Hepatic stellate cell (primary cell): ENCODE measurements around the gene GNB1L.

Experiments used
- DNase-seq: peaks from one replicate; pipeline ENCODE4 v3.0.0; 2011; ENCODE audit warnings: low spot score

Gene GNB1L

DNA sequence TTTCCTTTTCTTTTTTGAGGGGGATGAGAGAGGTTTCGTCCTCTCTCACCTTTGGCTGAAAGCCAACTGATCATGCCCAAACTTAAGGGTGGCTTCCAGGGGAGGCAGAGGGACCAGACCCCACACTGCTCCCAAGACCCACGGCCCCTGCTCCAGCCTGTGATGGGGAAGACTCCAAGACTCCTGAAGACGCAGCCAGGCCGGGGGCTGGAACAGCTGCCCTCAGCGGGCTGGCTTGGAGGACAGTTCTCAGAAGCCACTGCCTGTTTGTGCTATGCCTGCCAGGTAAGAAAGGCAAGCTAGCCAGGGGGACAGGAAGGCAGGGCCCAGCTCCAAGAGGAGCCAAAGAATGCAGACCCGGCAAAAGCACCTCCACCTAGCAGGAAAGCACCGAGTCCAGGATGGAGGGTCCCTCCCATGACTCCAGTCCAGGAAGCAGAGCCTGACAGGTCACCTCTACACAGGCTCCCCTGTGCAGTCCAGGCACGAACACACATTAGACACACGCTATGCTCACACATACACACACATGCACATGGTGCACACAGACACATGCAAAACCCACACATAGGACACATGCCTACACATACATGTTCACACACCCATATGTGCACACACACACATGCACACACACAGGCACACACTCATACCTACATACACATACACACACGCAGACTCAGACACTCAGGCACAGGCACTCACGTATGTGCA lies 31.3 kb downstream of the GNB1L start:
- DNase-seq: no peak

DNA sequence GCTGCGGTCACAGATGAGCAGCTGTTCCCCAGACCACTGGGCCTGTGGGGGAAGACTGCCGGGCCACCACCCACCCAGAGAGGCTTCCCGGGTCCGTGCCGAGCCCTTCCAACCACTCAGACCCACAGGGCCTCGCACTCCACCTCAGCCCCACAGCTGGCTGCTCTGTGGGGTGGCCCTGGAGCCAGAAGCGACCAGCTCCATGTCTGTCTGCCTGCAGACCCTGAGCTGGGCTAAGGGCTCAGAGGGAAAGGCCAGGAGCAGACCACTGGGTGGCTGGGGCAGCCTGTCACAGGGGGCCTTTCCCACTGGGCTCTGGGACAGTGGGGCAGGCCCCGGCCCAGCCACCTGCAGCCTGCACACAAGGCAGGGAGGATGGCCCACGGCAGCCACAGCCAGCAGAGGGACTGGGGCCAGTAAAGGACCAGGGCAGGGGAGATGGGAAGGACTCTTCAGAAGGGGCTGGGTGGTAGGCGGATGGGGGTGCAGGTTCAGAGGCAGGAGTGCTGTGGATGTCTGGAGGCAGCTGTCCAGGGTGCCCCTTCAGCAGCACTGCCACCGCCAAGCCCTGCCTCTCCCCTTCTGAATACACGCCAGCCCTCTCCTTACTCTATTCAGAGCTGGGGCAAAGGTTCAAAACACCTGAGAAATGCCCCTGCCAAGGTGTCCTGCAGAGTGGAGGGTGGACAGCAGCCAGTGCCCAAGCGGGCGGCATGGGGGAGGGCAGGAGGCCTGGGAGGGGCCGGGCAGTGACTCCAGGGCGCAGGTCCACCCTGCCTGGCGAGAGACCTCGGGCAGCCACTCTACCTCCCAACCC lies 32.2 kb downstream of the GNB1L start:
- no peak for DNase-seq

DNA sequence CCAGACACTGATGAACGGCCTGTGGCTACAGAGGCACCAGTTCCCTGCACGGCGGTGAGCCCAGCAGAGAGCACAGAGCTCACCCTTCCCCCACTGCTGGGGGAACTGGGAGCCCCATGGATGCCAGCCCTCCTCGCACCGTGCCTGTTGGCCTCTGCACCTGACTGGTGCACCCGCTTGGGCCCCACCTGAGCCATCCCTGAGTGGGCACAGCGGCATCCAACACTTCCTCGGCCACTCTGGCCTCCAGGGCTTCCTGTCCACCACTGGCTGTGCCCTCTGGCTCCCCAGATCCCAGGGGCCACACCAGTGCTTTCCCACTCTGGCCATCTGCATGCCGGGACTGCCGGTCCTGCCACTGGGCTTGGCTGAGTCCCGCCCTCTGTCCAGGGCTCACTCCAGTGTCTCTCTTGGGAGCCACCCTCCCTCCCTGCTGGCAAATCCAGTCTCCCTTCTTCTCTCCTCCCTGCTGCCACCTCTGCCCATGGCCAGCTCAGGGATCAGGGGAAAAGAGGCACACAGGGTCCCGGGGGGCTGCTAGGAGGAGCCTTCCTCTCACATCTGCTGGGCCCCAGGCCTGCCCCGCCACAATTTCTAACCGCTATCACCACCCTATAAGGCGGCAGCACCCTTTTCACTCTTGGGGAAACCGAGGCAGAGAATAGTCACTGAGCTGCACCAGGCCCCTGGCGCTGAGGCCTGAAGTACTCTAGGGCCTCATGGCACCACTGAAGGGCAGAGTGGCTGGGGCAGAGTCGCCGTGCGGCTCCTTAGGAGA lies 33.0 kb downstream of the GNB1L start:
- no peak for DNase-seq

DNA sequence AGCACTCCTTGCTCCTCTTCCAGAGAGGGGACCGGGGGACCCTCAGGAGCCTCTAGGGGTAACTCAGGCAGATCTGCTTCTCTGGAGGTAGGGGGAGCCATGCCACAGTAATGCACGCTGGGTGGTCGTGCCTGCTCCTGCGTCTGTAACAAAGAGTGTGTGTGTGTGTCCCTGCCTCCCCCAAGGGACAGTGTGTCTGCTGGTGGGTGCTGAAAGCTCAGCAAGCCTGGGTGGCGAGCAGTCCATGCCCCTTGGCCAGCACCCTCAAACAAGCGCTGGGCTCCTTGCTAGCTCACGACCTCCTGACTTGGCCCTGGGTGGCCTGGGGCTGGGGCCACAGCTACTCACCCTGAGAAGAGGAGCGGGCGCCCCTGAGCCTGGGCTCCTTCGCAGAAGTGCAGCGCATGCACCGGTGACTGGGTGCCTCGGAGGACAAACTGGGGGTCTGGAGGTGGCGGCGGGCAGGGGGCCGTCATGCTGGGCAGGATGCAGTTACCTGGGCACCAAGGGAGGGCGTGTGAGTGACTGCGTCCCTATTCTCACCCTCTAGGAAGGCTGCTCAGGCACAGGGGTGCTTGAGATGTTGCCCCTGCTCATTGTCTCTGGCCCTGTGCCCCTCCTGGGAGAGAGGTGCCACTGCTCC lies 33.7 kb downstream of the GNB1L start:
- no peak for DNase-seq

DNA sequence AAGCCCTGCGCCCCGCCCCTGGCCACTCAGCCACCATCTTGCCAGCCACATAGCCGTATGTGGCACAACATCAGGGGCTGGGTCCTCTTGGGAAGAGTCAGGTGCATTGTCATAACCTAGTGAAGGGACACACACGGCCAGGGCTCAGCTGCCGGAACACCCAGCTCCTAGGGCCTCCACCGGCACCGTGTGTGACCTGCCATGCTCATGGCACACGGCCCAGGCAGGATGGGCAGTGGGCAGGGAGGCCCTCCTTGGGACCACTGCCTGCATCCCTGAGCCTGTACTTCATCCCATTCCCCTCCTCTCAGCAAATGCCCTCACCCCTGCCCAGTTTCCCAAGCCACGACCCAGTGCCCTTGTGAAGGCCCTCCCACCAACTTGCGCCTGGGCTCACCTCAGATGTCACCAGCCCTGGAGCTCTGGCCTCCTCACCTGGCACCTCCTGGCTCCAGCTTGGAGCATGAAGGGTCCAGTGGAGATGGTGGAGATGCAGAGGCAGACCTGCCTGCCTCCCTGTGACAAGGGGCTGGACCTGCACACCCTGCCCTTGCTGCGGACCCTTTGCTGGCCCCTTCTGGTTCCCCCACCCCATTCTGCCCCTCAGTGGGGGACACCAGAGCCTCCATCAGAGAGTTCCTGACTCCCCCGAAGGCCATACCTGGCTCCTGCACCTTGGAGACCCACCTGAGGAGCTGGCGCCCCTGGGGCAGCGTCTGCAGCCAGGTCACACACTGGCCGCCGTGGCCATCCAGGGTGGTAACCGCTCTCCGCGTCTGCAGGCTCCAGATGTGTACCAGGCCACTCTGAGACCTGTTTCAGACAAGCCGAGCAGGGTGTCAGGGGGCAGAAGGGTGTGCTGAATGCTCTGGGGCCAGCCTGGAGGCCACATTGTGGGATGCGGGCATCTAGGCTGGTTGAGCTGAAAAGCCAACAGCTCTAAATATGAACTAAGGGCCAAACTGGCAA lies 34.5 kb downstream of the GNB1L start:
- no peak for DNase-seq

DNA sequence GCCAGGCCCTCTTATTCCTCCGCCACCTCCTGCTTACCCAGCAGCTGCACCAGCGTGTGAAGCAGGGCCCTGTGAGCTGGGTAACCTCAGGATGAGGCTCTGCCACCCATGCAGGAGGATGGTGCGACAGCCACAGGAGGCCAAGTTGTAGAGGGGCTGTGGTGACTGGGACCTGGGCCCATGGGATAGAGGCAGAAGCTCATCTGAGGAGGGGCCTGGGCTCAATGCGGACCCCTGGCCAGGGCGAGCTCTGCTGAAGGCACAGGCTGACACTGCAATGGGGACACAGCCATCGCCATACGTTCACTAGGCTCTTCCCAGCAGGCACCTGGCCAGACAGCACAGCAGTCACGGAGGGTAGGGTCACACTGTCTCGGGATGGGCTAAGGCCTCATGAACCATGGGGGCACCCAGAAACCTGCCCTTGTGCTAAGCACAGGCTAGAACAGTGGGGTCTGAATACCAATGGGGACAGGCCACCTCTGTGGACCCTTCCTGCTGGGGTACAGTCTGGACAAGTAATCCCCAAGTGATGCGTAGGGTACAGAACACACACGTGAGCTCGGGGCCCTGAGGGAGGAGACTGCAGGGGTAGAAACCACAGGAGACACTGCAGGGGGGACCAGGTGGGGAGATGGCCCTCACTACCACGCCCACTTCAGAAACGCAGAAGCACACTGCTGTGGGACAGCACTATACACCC lies 35.3 kb downstream of the GNB1L start:
- no peak for DNase-seq

DNA sequence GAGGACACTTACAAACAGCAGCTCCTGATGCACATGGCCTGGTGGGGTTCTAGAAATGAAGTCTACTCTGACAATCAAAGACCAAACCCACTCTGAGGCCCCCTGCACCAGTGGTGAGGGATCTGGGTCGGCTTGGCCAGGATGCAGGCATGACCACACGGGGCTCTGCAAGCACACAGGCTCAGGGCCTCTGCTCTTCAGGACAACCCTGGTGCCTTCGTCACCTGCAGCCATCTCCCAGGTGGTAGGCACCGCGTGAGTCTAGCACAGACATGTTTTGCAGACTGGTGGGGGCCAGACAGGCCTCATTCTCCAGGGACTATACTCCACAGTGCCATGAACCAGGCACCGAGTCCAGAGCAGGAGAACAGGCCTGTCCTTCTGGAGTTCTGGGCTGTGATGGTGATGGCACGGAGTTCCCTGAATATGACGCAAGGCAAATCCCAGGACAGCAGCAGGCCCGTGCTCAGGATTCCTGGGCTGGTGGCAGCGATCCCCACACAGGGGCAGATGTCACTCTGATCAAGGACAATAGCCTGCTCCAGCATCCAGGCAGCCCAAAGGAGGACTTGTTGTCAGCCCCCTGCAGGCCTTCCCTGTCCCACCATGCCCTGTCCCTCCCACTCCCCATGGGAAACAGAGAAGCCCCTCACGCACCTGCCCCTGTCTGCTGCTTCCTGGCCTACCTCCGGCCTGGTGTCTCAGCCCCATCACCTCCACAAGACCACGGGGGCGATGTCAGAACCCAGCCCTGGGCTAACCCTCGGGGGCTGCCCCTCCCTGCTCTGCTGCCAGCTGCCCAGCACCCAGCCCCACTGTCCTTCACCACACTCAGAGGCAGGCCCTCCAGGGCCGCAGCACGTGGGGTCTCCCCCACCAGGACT lies 36.1 kb downstream of the GNB1L start:
- no peak for DNase-seq

DNA sequence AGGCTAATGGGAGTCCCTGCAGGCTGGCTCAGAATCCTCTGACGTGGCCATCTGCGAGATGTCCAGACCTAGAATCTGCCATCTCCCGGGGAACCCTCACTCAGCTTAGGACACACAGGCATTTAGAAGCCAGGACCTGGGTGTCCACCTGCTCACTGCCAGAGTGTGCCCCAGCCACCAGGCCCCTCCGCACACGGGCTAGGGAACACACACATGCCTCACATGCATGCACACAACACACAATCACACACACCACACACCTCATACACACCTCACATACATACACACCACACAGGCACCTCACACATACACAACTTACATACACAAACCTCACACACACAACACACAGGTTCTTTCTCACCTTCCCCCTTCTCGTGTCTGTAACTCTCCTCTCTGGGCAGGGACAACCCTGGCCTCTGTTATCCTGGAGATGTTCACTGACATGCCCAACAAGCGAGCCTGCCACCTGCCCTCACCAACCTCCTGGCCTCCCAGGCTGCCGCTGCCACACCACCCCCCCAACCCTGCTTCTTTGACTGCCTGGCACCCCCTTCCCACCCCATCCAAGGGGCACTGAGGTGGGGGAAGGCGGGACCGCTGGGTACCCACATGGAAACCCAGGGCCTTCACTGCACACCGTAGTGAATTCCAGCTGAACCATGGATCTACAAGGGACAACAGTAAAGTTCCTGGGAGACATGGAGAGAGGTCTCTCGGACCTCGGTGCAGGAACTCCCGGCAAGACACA lies 38.1 kb downstream of the GNB1L start:
- DNase-seq: no peak

DNA sequence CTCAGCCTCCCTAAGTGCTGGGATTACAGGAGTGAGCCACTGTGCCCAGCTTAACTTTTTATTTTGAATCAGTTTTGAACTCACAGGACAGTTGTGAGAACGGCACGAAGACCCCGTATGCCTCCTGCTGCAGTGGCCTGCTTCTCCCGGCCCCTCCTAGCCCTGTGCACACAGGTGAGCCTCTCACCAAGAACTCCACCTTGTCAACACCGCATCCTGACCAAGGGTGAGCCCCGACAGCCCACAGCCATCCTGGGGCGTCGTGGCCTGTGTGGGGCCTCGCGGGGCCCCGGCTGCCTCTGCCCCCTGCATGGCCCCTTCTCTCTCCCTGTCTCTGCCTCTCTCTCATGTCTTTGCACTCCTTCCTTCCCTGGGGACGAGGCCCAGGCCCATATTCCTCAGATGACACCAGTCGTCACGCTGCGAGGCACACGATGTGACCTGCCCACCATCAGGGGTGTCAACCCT lies 38.8 kb downstream of the GNB1L start:
- no peak for DNase-seq

DNA sequence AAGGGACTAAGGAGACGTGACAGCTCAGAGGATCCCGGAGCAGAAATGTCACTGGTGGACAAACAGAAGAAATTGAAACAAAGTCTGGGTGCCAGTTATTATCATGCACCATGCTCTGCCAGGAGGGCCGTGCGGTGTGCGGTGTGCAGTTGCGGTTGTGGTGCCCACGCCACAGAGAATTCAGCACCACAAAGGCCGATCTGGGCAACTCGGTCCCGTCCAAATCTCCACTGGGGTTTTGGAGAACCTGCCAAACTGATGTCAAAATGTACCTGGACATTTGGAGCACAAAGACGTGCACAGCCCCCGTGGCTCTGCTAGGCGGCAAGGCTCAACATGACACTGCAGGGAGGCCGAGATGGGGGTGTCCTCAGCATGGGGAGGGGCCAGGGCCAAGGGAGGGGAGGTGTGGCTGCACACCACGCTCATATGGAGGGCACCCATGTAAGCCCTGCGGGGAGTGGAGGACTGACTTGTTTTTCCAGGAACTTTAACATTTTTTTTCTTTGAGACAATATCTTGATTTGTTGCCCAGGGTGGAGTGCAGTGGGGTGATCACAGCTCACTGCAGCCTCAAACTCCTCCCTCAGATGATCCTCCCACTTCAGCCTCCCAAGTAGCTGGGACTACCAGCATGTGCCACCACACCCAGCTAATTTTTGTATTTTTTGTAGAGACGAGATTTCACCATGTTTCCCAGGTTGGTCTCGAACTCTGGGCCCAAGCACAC lies 39.4 kb downstream of the GNB1L start:
- DNase-seq: no peak

DNA sequence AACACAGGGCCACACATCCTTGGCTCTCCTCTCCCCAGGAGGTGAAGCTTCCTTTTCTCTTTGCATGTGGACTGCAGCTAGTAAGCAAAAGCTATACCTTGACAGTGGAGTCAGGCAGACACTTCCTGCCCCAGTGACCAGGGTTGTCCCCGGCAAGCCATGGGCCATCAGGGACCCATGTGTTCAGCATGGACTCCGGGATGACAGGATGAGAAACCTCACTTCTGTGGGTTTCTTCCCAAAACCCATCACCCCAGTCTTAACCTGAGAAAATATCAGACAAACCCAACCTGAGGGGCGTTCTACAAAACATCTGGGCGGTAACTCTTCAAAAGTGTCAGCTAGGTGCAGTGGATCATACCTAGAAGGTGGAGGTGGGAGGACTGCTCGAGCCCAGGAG lies 40.2 kb downstream of the GNB1L start:
- DNase-seq: no peak

DNA sequence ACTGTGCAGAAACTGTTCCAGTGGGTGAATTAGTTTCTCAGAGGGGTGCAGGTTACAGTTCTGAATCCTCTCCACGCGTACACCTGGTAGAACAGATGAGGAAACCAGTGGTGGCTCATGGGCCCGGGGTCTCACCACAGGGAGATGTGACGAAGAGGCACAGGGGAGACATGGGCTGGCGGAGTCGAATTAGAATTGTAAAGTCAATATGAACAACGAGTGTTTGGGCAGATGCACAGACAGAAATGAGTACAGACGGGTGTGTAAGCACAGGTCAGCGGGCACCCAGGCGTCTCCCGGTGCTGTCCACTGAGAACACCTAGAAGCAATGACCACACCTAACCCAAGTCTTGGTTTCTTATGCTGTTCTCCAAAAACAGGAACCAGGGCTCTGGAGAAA lies 41.8 kb downstream of the GNB1L start:
- no peak for DNase-seq

DNA sequence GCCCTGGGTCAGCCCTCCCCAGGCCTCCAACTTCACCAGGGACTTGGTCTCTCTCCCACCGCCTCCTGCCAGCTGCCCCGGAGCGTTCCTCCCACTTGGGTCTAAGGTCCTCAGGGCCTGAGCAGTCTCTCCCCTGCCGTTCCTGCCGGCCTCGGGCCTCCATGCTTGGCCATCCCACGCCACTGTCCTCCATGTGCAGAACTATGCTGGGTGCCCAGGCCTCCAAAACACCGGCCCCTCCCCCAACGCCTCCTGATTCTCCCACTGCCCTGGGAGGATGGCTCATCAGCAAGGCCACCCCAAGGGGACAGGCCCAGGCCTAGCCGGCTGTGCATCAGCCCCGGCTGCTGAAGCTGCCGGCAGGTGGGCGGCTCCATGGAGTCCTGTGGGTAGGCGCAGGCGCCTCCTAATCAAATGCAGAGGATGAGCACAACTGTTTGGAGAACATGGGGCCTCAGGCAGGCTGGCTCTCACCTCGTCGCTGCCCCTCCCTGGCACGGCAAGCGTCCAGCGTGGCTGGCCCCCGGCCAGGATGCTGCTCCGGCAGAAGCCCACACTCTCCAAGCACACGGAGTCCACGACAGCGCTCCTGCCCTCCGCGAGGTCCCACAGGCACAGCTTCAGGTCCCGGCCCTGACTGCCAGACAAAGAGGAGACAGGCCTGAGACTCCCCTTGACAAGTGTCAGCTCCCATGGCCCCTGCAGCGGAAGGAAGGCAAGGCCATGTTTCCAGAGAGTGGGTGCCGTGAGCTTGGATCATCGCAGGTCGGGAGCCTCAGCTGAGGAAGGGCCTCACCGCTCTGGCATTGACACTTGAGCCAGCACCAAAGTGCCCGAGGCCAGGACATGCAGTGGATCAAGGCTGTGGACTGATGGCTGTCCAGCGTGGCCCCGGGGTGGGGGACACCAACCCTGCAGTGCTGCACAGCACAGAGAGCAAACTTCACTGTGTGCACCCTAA lies 42.6 kb downstream of the GNB1L start:
- DNase-seq: no peak

DNA sequence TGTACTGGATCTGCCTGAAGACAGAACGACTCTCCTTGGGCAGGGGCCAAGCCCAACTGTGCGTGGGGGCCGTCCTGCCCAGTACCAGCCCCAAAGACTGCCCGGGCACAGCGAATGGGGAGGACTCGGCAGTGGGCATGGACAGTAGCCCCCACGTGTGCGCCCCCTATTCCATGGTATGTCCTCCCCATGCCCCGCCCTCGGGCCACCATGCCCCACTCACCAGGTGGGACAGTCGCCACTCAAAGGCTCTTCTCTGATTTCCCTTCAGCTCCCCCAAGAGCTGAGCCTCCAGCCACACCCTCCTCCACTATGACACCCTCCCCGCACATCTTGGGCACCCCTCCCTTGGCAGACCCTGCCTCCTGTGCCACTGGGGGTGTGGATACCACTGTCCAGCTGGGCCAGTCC lies 43.5 kb downstream of the GNB1L start:
- DNase-seq: no peak

DNA sequence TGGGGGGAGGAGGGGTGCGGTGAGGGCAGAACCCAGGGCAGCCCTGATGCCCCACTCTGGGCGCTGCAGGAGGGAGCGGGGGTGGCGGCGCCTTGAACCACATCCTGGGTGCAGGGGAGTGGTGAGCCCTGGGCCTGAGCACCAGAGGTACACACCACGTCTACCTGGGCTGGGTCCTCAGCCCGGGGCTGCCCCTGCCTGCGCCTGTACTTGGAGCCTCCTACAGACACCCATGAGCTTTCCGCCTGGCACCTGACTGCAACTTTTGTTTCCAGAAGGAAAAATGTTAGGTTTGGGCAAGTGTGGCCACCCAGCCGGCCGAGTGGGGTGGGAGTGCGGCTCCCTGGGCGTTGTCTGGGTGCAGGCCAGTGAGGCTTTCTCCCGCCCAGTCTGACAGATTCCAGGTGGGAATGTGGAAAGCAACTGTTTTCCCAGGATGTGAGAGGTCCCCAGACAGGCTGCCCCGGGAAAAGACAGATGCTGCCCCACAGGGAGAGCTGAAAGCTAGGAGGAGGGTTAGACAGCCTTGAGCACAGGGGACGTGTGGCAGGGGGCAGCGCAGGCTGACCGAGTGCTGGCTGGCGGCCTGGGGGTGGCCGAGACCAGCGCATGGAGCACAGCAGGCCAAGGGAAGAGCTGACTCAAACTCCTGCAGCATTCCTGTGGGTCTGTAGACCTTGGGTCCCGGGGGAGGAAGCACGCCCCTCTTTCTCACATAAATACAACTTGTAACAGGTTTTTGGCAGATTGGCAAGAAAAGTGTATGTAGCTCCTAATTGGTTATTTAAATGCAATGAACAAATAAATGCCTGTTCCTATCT lies 44.1 kb downstream of the GNB1L start:
- DNase-seq: peak; percentile 77

DNA sequence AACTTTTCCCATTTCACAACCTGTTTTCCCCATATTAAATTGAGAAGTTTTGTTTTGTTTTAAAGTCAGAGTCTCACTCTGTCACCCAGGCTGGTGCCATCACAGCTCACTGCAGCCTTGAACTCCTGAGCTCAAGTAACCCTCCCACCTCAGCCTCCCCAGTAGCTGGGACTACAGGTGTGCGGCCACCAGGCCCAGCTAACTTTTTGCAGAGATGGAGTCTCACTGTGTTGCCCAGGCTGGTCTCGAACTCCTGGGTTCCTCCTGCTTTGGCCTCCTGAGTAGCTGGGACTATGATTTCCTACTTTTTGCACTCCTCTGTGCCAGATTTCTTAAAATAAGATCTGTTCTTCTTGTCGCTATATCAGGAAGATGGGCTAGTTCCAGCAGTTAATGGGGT lies 44.9 kb downstream of the GNB1L start:
- DNase-seq: no peak
